Peyer's patch (tissue), 4 donors: Measurements from ENCODE around the gene TEX35. TPM values are rescaled to one million over a fixed set of nuclear protein-coding genes. Genes with fewer than 3 reads are reported as not detected.

Experiments used
- DNase-seq, 3 donors: peaks; one replicate each; pipeline ENCODE4 v3.0.0-alpha.2; 2017 to 2019
- H3K27ac ChIP-seq, 4 donors: fragments of 200-600 bp; sonication (generic); one replicate each; pipeline ENCODE4 v1.5.1; 2016 to 2019
- H3K27me3 ChIP-seq, 2 donors: fragments of 200-600 bp; sonication (generic); one replicate each; pipeline ENCODE4 v1.5.1; 2019
- H3K36me3 ChIP-seq, 3 donors: fragments of 200-600 bp; sonication (generic); one replicate each; pipeline ENCODE4 v1.5.1; 2016 to 2019
- H3K4me1 ChIP-seq, 4 donors: fragments of 200-600 bp; sonication (generic); one replicate each; pipeline ENCODE4 v1.5.1; 2016 to 2019
- H3K4me3 ChIP-seq, 4 donors: fragments of 200-600 bp; sonication (generic); 1 replicate in 3 of 4; 2 replicates in 1 of 4; pipeline ENCODE4 v1.5.1; 2016 to 2019; ENCODE audit warnings: mild to moderate bottlenecking in 1 of 4
- H3K9me3 ChIP-seq, 4 donors: fragments of 200-600 bp; sonication (generic); one replicate each; pipeline ENCODE4 v1.5.1; 2016 to 2019; ENCODE audit warnings: mild to moderate bottlenecking in 1 of 4
- POLR2A ChIP-seq, 2 donors: fragments of 450-650 bp; IDR thresholded peaks; one replicate each; pipeline ENCODE4 v1.5.1; 2017; ENCODE audit warnings: antibody characterized with exemption in 2 of 2, mild to moderate bottlenecking in 2 of 2, moderate library complexity in 2 of 2
- total RNA-seq, 4 donors: library from RNA; depleted of rRNA; stranded (reverse); fragments of >200 nt; gene quantifications; one replicate each; pipeline ENCODE4 v1.1.0, GENCODE V29; 2016
- TF ChIP-seq, protein P1 (sequence below), 6 experiments: fragments of 450-650 bp in 4 of 6; fragments of 200-600 bp in 2 of 6; sonication (generic) in 1 of 6; IDR thresholded peaks; one replicate each; pipeline ENCODE4 v1.5.1; 2017 to 2019; ENCODE audit warnings: antibody characterized with exemption in 6 of 6, mild to moderate bottlenecking in 3 of 6, moderate library complexity in 1 of 6

Gene TEX35
- total RNA-seq, 4 donors from 2014 or later: not detected

DNA sequence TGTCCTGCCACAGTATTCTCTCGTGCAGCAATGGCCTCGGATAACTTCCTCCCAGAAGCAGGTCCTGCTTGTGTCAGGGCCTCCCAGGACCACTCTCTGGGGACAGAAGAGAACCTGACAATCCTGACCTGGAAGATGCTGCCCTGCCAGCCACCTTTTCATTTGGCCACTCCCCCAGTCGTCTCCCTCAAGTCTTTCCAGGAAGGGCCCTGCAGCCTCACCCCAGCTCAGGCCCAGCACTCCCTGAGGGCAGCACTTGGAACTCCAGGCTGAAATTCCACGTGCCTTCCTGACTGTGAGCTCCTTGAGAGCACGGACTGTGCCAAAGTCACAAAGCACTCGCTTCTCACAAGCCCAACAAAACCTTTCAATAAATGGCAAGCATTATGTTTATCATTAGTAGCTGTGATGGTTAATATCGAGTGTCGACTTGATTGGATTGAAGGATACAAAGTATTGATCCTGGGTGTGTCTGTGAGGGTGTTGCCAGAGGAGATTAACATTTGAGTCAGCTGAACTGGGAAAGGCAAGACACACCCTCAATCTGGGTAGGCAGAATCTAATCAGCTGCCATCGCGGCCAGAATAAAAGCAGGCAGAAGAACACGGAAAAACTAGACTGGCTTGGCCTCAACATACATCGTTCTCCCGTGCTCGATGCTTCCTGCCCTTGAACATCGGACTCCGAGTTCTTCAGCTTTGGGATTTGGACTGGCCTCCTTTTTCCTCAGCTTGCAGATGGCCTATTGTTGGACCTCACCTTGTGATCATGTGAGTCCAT, 13.8 kb upstream of the TEX35 start:
- no peak for TF ChIP-seq POLR2A (IDR thresholded peaks at IDR 0.05)
- TF ChIP-seq, protein P1, sequence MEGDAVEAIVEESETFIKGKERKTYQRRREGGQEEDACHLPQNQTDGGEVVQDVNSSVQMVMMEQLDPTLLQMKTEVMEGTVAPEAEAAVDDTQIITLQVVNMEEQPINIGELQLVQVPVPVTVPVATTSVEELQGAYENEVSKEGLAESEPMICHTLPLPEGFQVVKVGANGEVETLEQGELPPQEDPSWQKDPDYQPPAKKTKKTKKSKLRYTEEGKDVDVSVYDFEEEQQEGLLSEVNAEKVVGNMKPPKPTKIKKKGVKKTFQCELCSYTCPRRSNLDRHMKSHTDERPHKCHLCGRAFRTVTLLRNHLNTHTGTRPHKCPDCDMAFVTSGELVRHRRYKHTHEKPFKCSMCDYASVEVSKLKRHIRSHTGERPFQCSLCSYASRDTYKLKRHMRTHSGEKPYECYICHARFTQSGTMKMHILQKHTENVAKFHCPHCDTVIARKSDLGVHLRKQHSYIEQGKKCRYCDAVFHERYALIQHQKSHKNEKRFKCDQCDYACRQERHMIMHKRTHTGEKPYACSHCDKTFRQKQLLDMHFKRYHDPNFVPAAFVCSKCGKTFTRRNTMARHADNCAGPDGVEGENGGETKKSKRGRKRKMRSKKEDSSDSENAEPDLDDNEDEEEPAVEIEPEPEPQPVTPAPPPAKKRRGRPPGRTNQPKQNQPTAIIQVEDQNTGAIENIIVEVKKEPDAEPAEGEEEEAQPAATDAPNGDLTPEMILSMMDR (IDR thresholded peaks at IDR 0.05): no peak
- no peaks in the 10 kb centered on the region for H3K27me3 ChIP-seq
- H3K9me3 ChIP-seq: no peaks in the 10 kb centered on the region
- H3K36me3 ChIP-seq: no peaks in the 10 kb centered on the region
- peaks cover 0 to 3% (median 0%) of the 10 kb centered on the region in 4 donors for H3K4me1 ChIP-seq
- DNase-seq: peak in 1 of 3 donors; percentile 33
- no peak overlapping the region for H3K4me3 ChIP-seq
- H3K27ac ChIP-seq: no peak overlapping the region

GRCh38 chr1:178500091-178500770, 12.7 kb upstream of the TEX35 start:
- H3K27me3 ChIP-seq: no peaks in the 10 kb centered on the region
- H3K36me3 ChIP-seq: no peaks in the 10 kb centered on the region
- TF ChIP-seq POLR2A (IDR thresholded peaks at IDR 0.05): no peak
- TF ChIP-seq, protein P1 (IDR thresholded peaks at IDR 0.05): peak in 2 of 6 experiments; percentile 10 to 20
- no peak overlapping the region for H3K4me3 ChIP-seq
- H3K27ac ChIP-seq: no peak overlapping the region
- H3K4me1 ChIP-seq: peaks cover 0 to 3% (median 0%) of the 10 kb centered on the region in 4 donors
- no peak for DNase-seq
- H3K9me3 ChIP-seq: no peaks in the 10 kb centered on the region

- no peaks in the 10 kb centered on the region for H3K9me3 ChIP-seq
- H3K27me3 ChIP-seq: no peaks in the 10 kb centered on the region
- TF ChIP-seq, protein P1 (IDR thresholded peaks at IDR 0.05): no peak
- no peak for TF ChIP-seq POLR2A (IDR thresholded peaks at IDR 0.05)
- H3K4me3 ChIP-seq: no peak overlapping the region
- H3K36me3 ChIP-seq: no peaks in the 10 kb centered on the region
- H3K4me1 ChIP-seq: peaks cover 0 to 3% (median 0%) of the 10 kb centered on the region in 4 donors
- peak in 1 of 3 donors; percentile 13 for DNase-seq
- no peak overlapping the region for H3K27ac ChIP-seq
These were observed 11.9 kb upstream of the TEX35 start for GRCh38 chr1:178500936-178501554.

- H3K9me3 ChIP-seq: no peaks in the 10 kb centered on the region
These were observed 11.1 kb upstream of the TEX35 start for GRCh38 chr1:178501705-178502329.

GRCh38 chr1:178502330-178502714, 10.6 kb upstream of the TEX35 start:
- Histone ChIP-seq H3K27ac (no peak overlapping the region), H3K36me3 (no peaks in the 10 kb centered on the region), H3K27me3 (no peaks in the 10 kb centered on the region), H3K9me3 (no peaks in the 10 kb centered on the region), H3K4me1 (peaks cover 0 to 3% (median 0%) of the 10 kb centered on the region in 4 donors), H3K4me3 (no peak overlapping the region)
- peak in 1 of 3 donors; percentile 13 for DNase-seq
- TF ChIP-seq POLR2A (IDR thresholded peaks at IDR 0.05): no peak
- TF ChIP-seq, protein P1 (IDR thresholded peaks at IDR 0.05): no peak

More at GRCh38 chr1:178501705-178502329, 11.1 kb upstream of the TEX35 start:
- Histone ChIP-seq H3K4me1 (peaks cover 0 to 3% (median 0%) of the 10 kb centered on the region in 4 donors), H3K27ac (no peak overlapping the region), H3K36me3 (no peaks in the 10 kb centered on the region), H3K27me3 (no peaks in the 10 kb centered on the region), H3K4me3 (no peak overlapping the region)
- no peak for TF ChIP-seq POLR2A (IDR thresholded peaks at IDR 0.05)
- TF ChIP-seq, protein P1 (IDR thresholded peaks at IDR 0.05): peak; percentile 27 to 88 (median 75)
- DNase-seq: peak; percentile 53 to 89 (median 81)
